Activated T-helper 1 cell treated with anti-CD3 and anti-CD28 coated beads, Interleukin-12 subunit alpha, Interleukin-12 subunit beta, Interleukin-2, Interleukin-4 antibody, amounts not matched to agents 30 ng/mL and 10 ng/mL and 1 ng/mL, durations not matched to agents 14 hours and 24 hours and 36 hours (primary cell): ENCODE measurements around the gene RAN. TPM values are rescaled to one million over a fixed set of nuclear protein-coding genes. Genes with fewer than 3 reads are reported as not detected.
A peak's percentile ranks its signal among the peaks of the same experiment; 100 is the strongest.

Experiments
- DNase-seq: peaks from one replicate; pipeline ENCODE4 v3.0.0; 2021; ENCODE audit warnings: low spot score
- H3K27ac Mint-ChIP-seq: one replicate; pipeline ENCODE4 v1.8.0; 2021; ENCODE audit warnings: mild to moderate bottlenecking, mixed read lengths
- H3K27me3 Mint-ChIP-seq: one replicate; pipeline ENCODE4 v1.8.0; 2022; ENCODE audit warnings: mild to moderate bottlenecking, moderate library complexity, mixed read lengths; ENCODE audit not compliant: insufficient read depth
- H3K36me3 Mint-ChIP-seq: one replicate; pipeline ENCODE4 v1.8.0; 2021; ENCODE audit warnings: low read depth, mixed read lengths
- H3K4me1 Mint-ChIP-seq: one replicate; pipeline ENCODE4 v1.8.0; 2021; ENCODE audit warnings: low read depth, mixed read lengths
- H3K4me3 Mint-ChIP-seq: one replicate; pipeline ENCODE4 v1.8.0; 2021; ENCODE audit warnings: mild to moderate bottlenecking, moderate library complexity, mixed read lengths
- H3K9me3 Mint-ChIP-seq: one replicate; pipeline ENCODE4 v1.8.0; 2021; ENCODE audit warnings: mixed read lengths
- intact Hi-C: fragments of 100-400 bp; cut with micrococcal nuclease; formaldehyde crosslinking; loops from one replicate; pipeline ENCODE4 v1.15.1; 2024
- total RNA-seq: library from RNA; stranded (reverse); gene quantifications from 2 replicates; pipeline ENCODE4 v1.2.3, GENCODE V29; 2022

RAN gene
- total RNA-seq, result 1,823 and 1,852 TPM in 2 replicates

DNA sequence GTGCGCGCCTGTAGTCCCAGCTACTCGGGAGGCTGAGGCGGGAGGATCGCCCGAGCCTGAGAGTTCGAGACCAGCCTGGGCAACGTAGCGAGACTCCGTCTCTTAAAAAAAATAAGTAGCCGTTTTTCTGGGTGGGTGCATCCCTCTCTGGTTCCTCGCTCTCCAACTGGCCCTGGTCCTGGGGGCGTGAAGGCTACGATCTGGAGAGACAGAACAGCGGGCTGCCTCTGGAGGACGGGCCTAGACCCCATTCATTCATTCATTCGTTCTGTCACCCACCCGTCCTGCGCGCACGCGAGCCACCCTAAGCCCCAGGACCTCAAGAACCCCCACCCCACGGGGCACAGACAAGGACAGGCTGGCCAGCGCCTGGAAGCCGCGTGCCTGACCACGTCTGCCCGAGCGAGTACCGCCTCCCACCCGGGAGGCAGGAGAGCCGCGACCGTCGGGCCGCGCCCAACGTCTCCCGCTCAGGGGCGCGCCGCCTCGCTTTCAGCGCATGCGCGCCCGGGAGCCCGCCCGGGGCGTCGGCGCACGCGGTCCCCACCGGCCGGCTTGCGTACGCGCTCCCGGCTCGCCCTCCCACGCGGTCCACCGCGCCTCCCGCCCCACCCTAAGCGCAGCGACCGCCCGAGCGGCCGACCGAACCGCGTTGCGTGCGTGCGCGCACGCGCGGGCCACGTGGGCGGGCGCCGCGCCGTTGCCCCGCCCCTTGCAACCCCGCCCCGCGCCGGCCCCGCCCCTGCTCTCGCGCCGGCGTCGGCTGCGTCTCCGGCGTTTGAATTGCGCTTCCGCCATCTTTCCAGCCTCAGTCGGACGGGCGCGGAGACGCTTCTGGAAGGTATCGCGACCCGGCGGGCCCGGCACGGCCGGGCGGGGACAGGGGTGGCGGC, at the start of gene RAN:
RAN (plus strand) TSS at position 781 of the 893 bp plus-strand sequence. CDS start 528 bp downstream, outside the sequence.
- peak; percentile 87 for DNase-seq
- H3K9me3 Mint-ChIP-seq, result no peaks in the 10 kb centered on the region
- intact Hi-C loops, result loop anchor here (1.0 to 10.0 kb wide), 9 partner anchors 9 to 1893 kb away; partner anchors contain the start of genes ANKLE2, EP400, SFSWAP and STX2
- H3K27ac Mint-ChIP-seq, result peak within 1 kb of the TSS; percentile 99
- peaks cover 53% of the 10 kb centered on the region for H3K4me1 Mint-ChIP-seq
- peak within 1 kb of the TSS; percentile 99 for H3K4me3 Mint-ChIP-seq
- H3K27me3 Mint-ChIP-seq, result no peaks in the 10 kb centered on the region
- peaks cover 37% of the 10 kb centered on the region for H3K36me3 Mint-ChIP-seq

DNA sequence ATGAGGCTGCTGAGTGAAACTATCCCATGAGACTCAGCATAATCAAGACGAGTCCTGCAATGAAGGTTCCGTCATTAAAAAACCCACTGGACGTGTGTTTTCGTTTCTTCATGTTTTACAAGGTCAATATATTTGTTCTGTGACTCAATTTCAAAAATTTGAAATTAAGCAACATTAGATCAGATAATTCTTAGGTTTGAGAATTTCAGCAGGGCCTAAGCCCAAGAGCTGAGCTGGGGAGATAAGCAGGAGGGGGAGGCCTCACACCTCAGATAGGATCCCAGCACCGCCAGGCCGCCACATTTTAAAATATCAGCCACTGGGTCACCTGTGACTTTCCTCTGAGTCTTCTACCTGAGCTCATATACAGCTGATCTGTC, 46.1 kb upstream of the RAN start:
- DNase-seq, result no peak
- intact Hi-C loops, result loop anchor here (1.0 to 2.0 kb wide), 2 partner anchors 14 to 307 kb away; partner anchors contain the start of gene STX2
- H3K4me3 Mint-ChIP-seq, result no peak overlapping the region
- peaks cover 5% of the 10 kb centered on the region for H3K4me1 Mint-ChIP-seq
- H3K27me3 Mint-ChIP-seq, result no peaks in the 10 kb centered on the region
- H3K27ac Mint-ChIP-seq, result no peak overlapping the region
- H3K36me3 Mint-ChIP-seq, result peaks cover 13% of the 10 kb centered on the region
- no peaks in the 10 kb centered on the region for H3K9me3 Mint-ChIP-seq

DNA sequence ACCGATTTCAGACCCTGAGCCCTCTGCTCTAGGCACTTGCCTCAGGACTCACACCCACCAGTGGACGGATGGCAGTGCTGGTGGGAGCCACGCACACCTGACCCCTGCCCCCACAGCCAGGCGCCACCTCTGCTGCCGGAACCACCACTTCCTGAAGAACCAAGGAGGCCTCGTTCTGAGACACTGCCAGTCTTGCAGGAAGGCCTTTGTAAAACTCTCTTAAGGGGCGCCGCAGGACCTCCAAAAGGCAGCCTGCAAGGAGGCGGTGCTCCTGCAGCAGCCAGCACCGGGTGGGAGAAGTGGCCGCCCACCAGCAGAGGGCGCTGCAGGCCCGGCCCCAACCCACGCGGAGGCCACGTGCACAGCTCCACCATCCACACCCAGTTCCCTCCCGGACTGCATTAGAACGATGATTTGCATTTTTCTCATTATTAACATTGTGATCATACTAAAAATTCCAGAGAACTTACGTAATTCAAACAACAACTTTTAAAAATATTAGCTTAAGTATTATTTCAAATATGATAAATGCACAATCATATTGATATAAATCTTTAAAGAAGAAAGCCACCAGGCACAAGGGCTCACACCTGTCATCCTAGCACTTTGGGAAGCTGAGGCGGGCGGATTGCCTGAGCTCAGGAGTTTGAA, 45.6 kb upstream of the RAN start:
- Mint-ChIP-seq H3K36me3 (peaks cover 8% of the 10 kb centered on the region), H3K4me3 (no peak overlapping the region), H3K4me1 (peaks cover 5% of the 10 kb centered on the region), H3K9me3 (no peaks in the 10 kb centered on the region), H3K27ac (peak overlapping the region; percentile 52), H3K27me3 (no peaks in the 10 kb centered on the region)
- DNase-seq, result peak; percentile 40
- intact Hi-C loops, result loop anchor here (1.0 to 2.0 kb wide), 2 partner anchors 13 to 307 kb away; partner anchors contain the start of gene STX2

GRCh38 chr12:130827432-130827831, 44.4 kb upstream of the RAN start:
- H3K27ac Mint-ChIP-seq, result peak overlapping the region; percentile 55
- intact Hi-C loops, result loop anchor here (2.0 kb wide), 1 partner anchor 305 kb away; no protein-coding TSS in a partner anchor
- no peak overlapping the region for H3K4me3 Mint-ChIP-seq
- H3K4me1 Mint-ChIP-seq, result peaks cover 11% of the 10 kb centered on the region
- H3K27me3 Mint-ChIP-seq, result no peaks in the 10 kb centered on the region
- H3K36me3 Mint-ChIP-seq, result peaks cover 5% of the 10 kb centered on the region
- H3K9me3 Mint-ChIP-seq, result no peaks in the 10 kb centered on the region
- no peak for DNase-seq

DNA sequence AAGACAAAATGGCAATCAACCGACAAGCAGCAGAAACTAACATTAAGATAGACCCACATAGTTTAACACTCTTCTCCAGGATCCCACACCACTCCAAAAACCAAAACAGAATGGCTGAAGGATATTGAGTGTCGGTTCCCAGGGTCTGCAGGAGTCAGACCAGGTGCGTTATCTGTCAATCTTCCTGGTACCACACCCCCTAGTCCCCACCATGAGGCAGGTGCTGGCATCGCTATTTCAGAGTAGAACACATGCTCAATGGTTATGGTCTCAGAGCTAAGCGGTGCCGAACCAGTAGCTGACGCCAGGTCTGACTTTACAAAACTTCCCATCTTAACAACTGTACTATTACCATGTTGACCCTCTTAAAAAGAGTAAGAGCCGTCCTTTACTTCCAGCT, 43.0 kb upstream of the RAN start:
- no peak overlapping the region for H3K27ac Mint-ChIP-seq
- DNase-seq, result no peak
- no peak overlapping the region for H3K4me3 Mint-ChIP-seq
- no peaks in the 10 kb centered on the region for H3K27me3 Mint-ChIP-seq
- H3K9me3 Mint-ChIP-seq, result no peaks in the 10 kb centered on the region
- intact Hi-C loops, result no loop called here
- peaks cover 22% of the 10 kb centered on the region for H3K4me1 Mint-ChIP-seq
- peaks cover 2% of the 10 kb centered on the region for H3K36me3 Mint-ChIP-seq

GRCh38 chr12:130829391-130830245, 42.2 kb upstream of the RAN start:
- Mint-ChIP-seq H3K4me1 (peaks cover 22% of the 10 kb centered on the region), H3K27me3 (no peaks in the 10 kb centered on the region)
- intact Hi-C loops, result no loop called here

DNA sequence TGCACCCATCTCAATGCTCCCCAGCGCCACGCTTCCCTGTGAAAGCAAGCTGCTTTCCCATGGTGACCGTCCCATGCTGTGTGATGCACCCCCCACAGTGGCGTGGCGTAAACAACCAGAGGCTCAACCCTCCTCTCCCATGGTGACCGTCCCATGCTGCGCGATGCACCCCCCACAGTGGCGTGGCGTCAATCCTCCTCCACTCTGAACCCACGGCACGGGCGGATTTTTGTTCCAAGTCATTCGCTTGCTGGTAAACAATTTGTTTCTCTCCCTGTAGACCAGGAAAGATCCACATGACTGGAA, 41.7 kb upstream of the RAN start:
- no peak overlapping the region for H3K4me3 Mint-ChIP-seq
- no peak overlapping the region for H3K27ac Mint-ChIP-seq
- H3K4me1 Mint-ChIP-seq, result peaks cover 22% of the 10 kb centered on the region

More at GRCh38 chr12:130829391-130830245, 42.2 kb upstream of the RAN start:
- Mint-ChIP-seq H3K4me3 (no peak overlapping the region), H3K9me3 (no peaks in the 10 kb centered on the region), H3K36me3 (peaks cover 2% of the 10 kb centered on the region), H3K27ac (no peak overlapping the region)
- no peak for DNase-seq

GRCh38 chr12:130831246-130831645, 40.6 kb upstream of the RAN start:
- peaks cover 28% of the 10 kb centered on the region for H3K4me1 Mint-ChIP-seq
- intact Hi-C loops, result no loop called here
- H3K36me3 Mint-ChIP-seq, result no peaks in the 10 kb centered on the region
- H3K4me3 Mint-ChIP-seq, result no peak overlapping the region
- no peaks in the 10 kb centered on the region for H3K27me3 Mint-ChIP-seq
- H3K27ac Mint-ChIP-seq, result no peak overlapping the region
- no peaks in the 10 kb centered on the region for H3K9me3 Mint-ChIP-seq
- DNase-seq, result no peak

More for the DNA sequence above, 41.7 kb upstream of the RAN start:
- H3K27me3 Mint-ChIP-seq, result no peaks in the 10 kb centered on the region
- H3K36me3 Mint-ChIP-seq, result peaks cover 2% of the 10 kb centered on the region
- intact Hi-C loops, result no loop called here
- no peak for DNase-seq
- no peaks in the 10 kb centered on the region for H3K9me3 Mint-ChIP-seq

DNA sequence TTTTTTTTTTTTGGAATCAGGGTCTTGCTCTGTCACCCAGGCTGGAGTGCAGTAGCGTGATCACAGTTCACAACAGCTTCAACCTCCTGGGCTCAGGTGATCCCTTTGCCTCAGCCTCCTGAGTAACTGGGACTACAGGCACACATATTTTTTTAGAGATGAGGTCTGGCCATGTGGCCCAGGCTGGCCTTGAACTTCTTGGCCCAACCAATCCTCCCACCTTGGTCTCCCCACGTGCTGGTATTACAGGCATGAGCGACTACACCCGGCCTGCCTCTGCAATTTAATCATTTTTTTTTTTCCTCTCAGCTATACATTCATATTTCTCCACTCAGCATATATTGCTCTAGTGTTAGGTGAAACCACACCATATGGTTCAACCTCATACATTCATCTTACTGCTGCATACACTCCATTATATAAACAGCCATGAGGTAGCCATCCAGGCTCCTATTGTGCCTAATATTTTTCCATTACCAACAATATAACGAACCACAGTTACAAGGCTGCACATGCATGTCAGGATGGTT, 39.9 kb upstream of the RAN start:
- H3K36me3 Mint-ChIP-seq, result no peaks in the 10 kb centered on the region
- no peaks in the 10 kb centered on the region for H3K9me3 Mint-ChIP-seq
- H3K4me3 Mint-ChIP-seq, result no peak overlapping the region
- intact Hi-C loops, result no loop called here
- no peaks in the 10 kb centered on the region for H3K27me3 Mint-ChIP-seq
- no peak for DNase-seq
- H3K27ac Mint-ChIP-seq, result no peak overlapping the region
- H3K4me1 Mint-ChIP-seq, result peaks cover 28% of the 10 kb centered on the region

DNA sequence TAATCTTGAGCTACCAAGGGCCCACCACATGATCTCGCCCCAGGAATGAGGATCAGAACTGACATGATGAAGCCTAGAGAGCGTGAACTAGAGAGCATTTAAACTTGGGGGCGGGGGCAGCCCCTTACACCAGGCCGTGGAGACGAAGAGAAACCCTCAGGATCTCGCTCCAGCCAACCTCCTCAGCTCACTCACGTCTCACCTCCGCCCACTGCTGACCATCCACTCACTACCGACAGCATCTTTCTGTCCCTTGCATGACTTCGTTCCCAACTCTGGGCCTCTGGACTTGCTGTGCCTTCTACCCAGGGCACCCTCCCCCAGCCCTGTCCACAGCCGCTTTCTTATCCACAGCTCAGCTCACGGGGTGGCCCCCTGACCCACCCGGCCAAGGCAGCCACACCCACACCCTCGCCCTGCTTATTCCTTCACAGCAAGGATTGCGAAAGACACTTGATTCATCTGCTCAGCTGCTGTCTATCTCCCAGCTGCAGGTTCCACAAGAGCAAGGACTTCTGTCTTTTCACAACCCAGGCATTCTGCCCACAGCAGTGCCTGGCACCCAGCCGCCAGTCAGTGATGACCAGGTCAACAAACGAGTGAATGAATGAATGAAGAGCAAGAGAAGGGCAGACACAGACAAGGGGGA, 39.2 kb upstream of the RAN start:
- H3K4me1 Mint-ChIP-seq, result peaks cover 25% of the 10 kb centered on the region
- no peak overlapping the region for H3K27ac Mint-ChIP-seq
- no peak overlapping the region for H3K4me3 Mint-ChIP-seq
- no peak for DNase-seq
- H3K27me3 Mint-ChIP-seq, result no peaks in the 10 kb centered on the region
- no peaks in the 10 kb centered on the region for H3K36me3 Mint-ChIP-seq
- H3K9me3 Mint-ChIP-seq, result no peaks in the 10 kb centered on the region
- intact Hi-C loops, result no loop called here

GRCh38 chr12:130835011-130835410, 36.9 kb upstream of the RAN start:
- H3K36me3 Mint-ChIP-seq, result no peaks in the 10 kb centered on the region
- H3K27me3 Mint-ChIP-seq, result no peaks in the 10 kb centered on the region
- H3K27ac Mint-ChIP-seq, result no peak overlapping the region
- intact Hi-C loops, result loop anchor here (5.0 kb wide), 1 partner anchor 73 kb away; no protein-coding TSS in a partner anchor
- H3K9me3 Mint-ChIP-seq, result no peaks in the 10 kb centered on the region
- H3K4me3 Mint-ChIP-seq, result no peak overlapping the region
- DNase-seq, result no peak
- peaks cover 41% of the 10 kb centered on the region for H3K4me1 Mint-ChIP-seq

DNA sequence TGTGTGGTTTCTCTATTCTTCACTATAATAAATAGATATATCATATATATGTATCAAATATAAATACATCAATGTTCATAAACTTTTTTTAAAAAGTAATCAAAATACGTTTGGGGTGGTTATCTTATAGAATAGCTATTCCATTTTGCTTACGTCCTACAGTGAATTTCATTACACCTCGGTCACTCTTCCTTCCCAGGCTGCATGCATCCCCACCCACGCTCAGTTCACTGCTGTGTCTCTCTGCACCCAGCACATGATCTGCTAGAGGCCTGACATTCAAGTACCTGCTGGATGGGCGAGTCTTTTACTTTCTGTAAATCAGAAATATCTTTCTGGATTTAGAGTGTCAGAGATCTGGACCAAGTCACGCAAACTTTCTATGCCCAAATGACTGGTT, 36.4 kb upstream of the RAN start:
- no peak overlapping the region for H3K4me3 Mint-ChIP-seq
- H3K4me1 Mint-ChIP-seq, result peaks cover 42% of the 10 kb centered on the region
- no peaks in the 10 kb centered on the region for H3K9me3 Mint-ChIP-seq
- H3K27me3 Mint-ChIP-seq, result no peaks in the 10 kb centered on the region
- intact Hi-C loops, result loop anchor here (5.0 kb wide), 1 partner anchor 73 kb away; no protein-coding TSS in a partner anchor
- DNase-seq, result no peak
- no peaks in the 10 kb centered on the region for H3K36me3 Mint-ChIP-seq
- no peak overlapping the region for H3K27ac Mint-ChIP-seq
